Keratinocyte (primary cell): Measurements from ENCODE around the gene POU3F2. TPM values are rescaled to one million over a fixed set of nuclear protein-coding genes. Genes with fewer than 3 reads are reported as not detected.

ENCODE experiments used
- DNase-seq: peaks from one replicate; pipeline ENCODE4 v3.0.0-alpha.2; 2011; ENCODE audit warnings: low read depth, missing footprints, low spot score
- FAIRE-seq: peaks from 2 replicates; lab custom pipeline; 2011; peaks lifted over from hg19 to GRCh38; lab: Jason Lieb, UNC
- H2AFZ ChIP-seq: 2 replicates; pipeline ENCODE4 v1.6.0; 2012; ENCODE audit warnings: low read length, control low read depth, inconsistent platforms; ENCODE audit not compliant: control insufficient read depth
- H3K27ac ChIP-seq: 2 replicates; pipeline ENCODE4 v1.5.1; 2011; ENCODE audit warnings: low read length; ENCODE audit not compliant: control insufficient read depth, insufficient read depth
- H3K27me3 ChIP-seq: 3 replicates; pipeline ENCODE4 v1.6.0; 2011; ENCODE audit warnings: low read length; ENCODE audit not compliant: control insufficient read depth, insufficient read depth; ENCODE audit errors: extremely low read depth
- H3K36me3 ChIP-seq, 2 experiments: 2 replicates in 1 of 2; 3 replicates in 1 of 2; pipeline ENCODE4 v1.5.1; 2011; ENCODE audit warnings: low read length in 2 of 2, mild to moderate bottlenecking in 1 of 2; ENCODE audit not compliant: control insufficient read depth in 2 of 2, insufficient read depth in 2 of 2; ENCODE audit errors: extremely low read depth in 1 of 2
- H3K4me1 ChIP-seq: 3 replicates; pipeline ENCODE4 v1.5.1; 2011; ENCODE audit warnings: low read length; ENCODE audit not compliant: control insufficient read depth, insufficient read depth; ENCODE audit errors: extremely low read depth
- H3K4me2 ChIP-seq: 3 replicates; pipeline ENCODE4 v1.6.0; 2011; ENCODE audit warnings: low read depth, low read length; ENCODE audit not compliant: control insufficient read depth, insufficient read depth; ENCODE audit errors: extremely low read depth
- H3K4me3 ChIP-seq, 3 experiments: fragments of 200-600 bp in 1 of 3; sonication (generic) in 1 of 3; 2 replicates in 2 of 3; 3 replicates in 1 of 3; pipeline ENCODE4 v1.5.1; 2011 to 2016; ENCODE audit warnings: low read length in 3 of 3, mild to moderate bottlenecking in 3 of 3, control low read depth in 2 of 3, inconsistent platforms in 1 of 3, low read depth in 1 of 3, mixed read lengths in 1 of 3, mixed run types in 1 of 3, moderate library complexity in 1 of 3; ENCODE audit not compliant: control insufficient read depth in 2 of 3, insufficient read depth in 2 of 3; ENCODE audit errors: extremely low read depth in 1 of 3
- H3K79me2 ChIP-seq: 2 replicates; pipeline ENCODE4 v1.6.0; 2012; ENCODE audit warnings: low read length; ENCODE audit not compliant: control insufficient read depth, insufficient read depth
- H3K9ac ChIP-seq: 3 replicates; pipeline ENCODE4 v1.6.0; 2011; ENCODE audit warnings: low read length; ENCODE audit not compliant: control insufficient read depth, insufficient read depth; ENCODE audit errors: extremely low read depth
- H3K9me1 ChIP-seq: 3 replicates; pipeline ENCODE4 v1.6.0; 2011; ENCODE audit warnings: low read length; ENCODE audit not compliant: control insufficient read depth, insufficient read depth; ENCODE audit errors: extremely low read depth
- H3K9me3 ChIP-seq: 2 replicates; pipeline ENCODE4 v1.5.1; 2012; ENCODE audit warnings: low read depth, low read length; ENCODE audit not compliant: control insufficient read depth
- H4K20me1 ChIP-seq: 3 replicates; pipeline ENCODE4 v1.6.0; 2011; ENCODE audit warnings: low read length; ENCODE audit not compliant: control insufficient read depth, insufficient read depth; ENCODE audit errors: extremely low read depth
- CTCF ChIP-seq, 3 experiments: IDR thresholded peaks in 1 of 3; conservative IDR thresholded peaks in 1 of 3; optimal IDR thresholded peaks in 1 of 3; 2 replicates in 2 of 3; 3 replicates in 1 of 3; pipeline versions ENCODE3 to v1.5.1; 2011; ENCODE audit warnings: low read length in 3 of 3, mild to moderate bottlenecking in 3 of 3, moderate library complexity in 2 of 3, control low read depth in 1 of 3, inconsistent platforms in 1 of 3; ENCODE audit not compliant: insufficient read depth in 2 of 3; ENCODE audit errors: extremely low read depth in 1 of 3
- EZH2 ChIP-seq: IDR thresholded peaks from one replicate; pipeline ENCODE4 v1.6.1; 2012; ENCODE audit warnings: inconsistent platforms, mild to moderate bottlenecking, low read length, moderate library complexity
- dilution Hi-C: fragments of 300-500 bp; cut with MboI; formaldehyde crosslinking; loops from one replicate; pipeline ENCODE4 v1.7.0; 2020; ENCODE audit warnings: low sequenced_read_pairs; ENCODE audit not compliant: extremely low pct_ligation_motif_present
- polyA plus RNA-seq, 5 experiments: library from polyadenylated mRNA; depleted of rRNA in 3 of 5; stranded (reverse) in 3 of 5; stranded (forward) in 1 of 5; unstranded in 1 of 5; fragments of >200 nt; gene quantifications; 1 replicate in 1 of 5; 2 replicates in 3 of 5; 3 replicates in 1 of 5; pipeline versions ENCODE4 v1.2.1 to v1.2.3, GENCODE V29; 2011 to 2012; ENCODE audit warnings: missing spikeins in 2 of 5, low read depth in 1 of 5, low replicate concordance in 1 of 5

The POU3F2 gene
- polyA plus RNA-seq, 1 donor (not counting 4 experiments of a cell fraction or from before 2014, with no cell fraction given): not detected

- no peak overlapping the region for H3K4me2 ChIP-seq
- no peaks in the 10 kb centered on the region for H3K9me1 ChIP-seq
- H4K20me1 ChIP-seq: no peaks in the 10 kb centered on the region
- DNase-seq (no peak), FAIRE-seq (no peak)
- peaks cover 9% of the 10 kb centered on the region for H3K4me1 ChIP-seq
- TF ChIP-seq CTCF (optimal IDR thresholded peaks at IDR 0.05 in 1 of 3, IDR thresholded peaks at IDR 0.05 in 1 of 3, conservative IDR thresholded peaks at IDR 0.05 in 1 of 3; ENCODE audit: extremely low read depth in 1 of 3, insufficient read depth in 2 of 3, low read length in 3 of 3) (no peak), EZH2 (peak; percentile 54)
- H2AFZ ChIP-seq: no peak overlapping the region
- H3K79me2 ChIP-seq: no peaks in the 10 kb centered on the region
- H3K4me3 ChIP-seq: no peak overlapping the region
- dilution Hi-C loops: no loop called here
- H3K9me3 ChIP-seq: no peaks in the 10 kb centered on the region
- H3K27me3 ChIP-seq: peaks cover 97% of the 10 kb centered on the region
- H3K9ac ChIP-seq: no peak overlapping the region
- H3K27ac ChIP-seq: no peak overlapping the region
- no peaks in the 10 kb centered on the region for H3K36me3 ChIP-seq
These were observed 6.1 kb upstream of the POU3F2 start for GRCh38 chr6:98828211-98828788.

- Histone ChIP-seq H3K9me1 (no peaks in the 10 kb centered on the region), H3K79me2 (no peaks in the 10 kb centered on the region), H3K4me1 (peaks cover 14% of the 10 kb centered on the region), H3K27ac (no peak overlapping the region), H3K4me3 (no peak overlapping the region), H4K20me1 (no peaks in the 10 kb centered on the region), H3K36me3 (no peaks in the 10 kb centered on the region), H3K9ac (no peak overlapping the region), H3K4me2 (no peak overlapping the region), H3K27me3 (peaks cover 98% of the 10 kb centered on the region), H2AFZ (no peak overlapping the region), H3K9me3 (no peaks in the 10 kb centered on the region)
- FAIRE-seq: no peak
- no peak for DNase-seq
- no peak for TF ChIP-seq CTCF (optimal IDR thresholded peaks at IDR 0.05 in 1 of 3, IDR thresholded peaks at IDR 0.05 in 1 of 3, conservative IDR thresholded peaks at IDR 0.05 in 1 of 3; ENCODE audit: extremely low read depth in 1 of 3, insufficient read depth in 2 of 3, low read length in 3 of 3)
- TF ChIP-seq EZH2: no peak
- dilution Hi-C loops: no loop called here
These were observed 5.4 kb upstream of the POU3F2 start for GRCh38 chr6:98828941-98829411.
